Measurements from ENCODE around the gene ZNF550. TPM values are rescaled to one million over a fixed set of nuclear protein-coding genes. Genes with fewer than 3 reads are reported as not detected.
A peak's percentile ranks its signal among the peaks of the same experiment; 100 is the strongest.
"Not testable (repeated sequence)": the region's sequence is repeated elsewhere in the genome, so short reads cannot be mapped to it uniquely, and the experiment has no call there.

The ZNF550 gene
- polyA plus RNA-seq, 1 experiment = 8.2 TPM

GRCh38 chr19:57537953-57538547 is 21.6 kb downstream of the ZNF550 start:
- POLR2A ChIA-PET = no interaction called here
- H3K9me3 ChIP-seq (ENCODE audit: control insufficient read depth, insufficient read depth, low read length) = peaks cover 74% of the 10 kb centered on the region
- no peak overlapping the region for H3K4me3 ChIP-seq (ENCODE audit: low read depth, low read length)
- DNase-seq (ENCODE audit: low read depth, low spot score) = no peak
- no peak overlapping the region for H3K27ac ChIP-seq (ENCODE audit: low read depth, low read length)
- no peaks in the 10 kb centered on the region for H3K27me3 ChIP-seq (ENCODE audit: control insufficient read depth, insufficient read depth, low read length)
- TF ChIP-seq CTCF (IDR thresholded peaks at IDR 0.05; ENCODE audit: low read depth, low read length) = no peak
- CTCF ChIA-PET = no interaction called here

- POLR2A ChIA-PET = interaction anchor here (0.7 kb wide), 1 partner anchor 277 kb away, joined by 3 read pairs; no protein-coding TSS in a partner anchor
- no peak for TF ChIP-seq CTCF (IDR thresholded peaks at IDR 0.05; ENCODE audit: low read depth, low read length)
- peak within 1 kb of the TSS; percentile 66 for H3K27ac ChIP-seq (ENCODE audit: low read depth, low read length)
Observed at GRCh38 chr19:57527136-57527881, 32.4 kb downstream of the ZNF550 start, which contains the start of gene ZNF549. Gene ZNF549, plus strand, starts transcription at chr19:57527356. Its CDS starts 218 bp downstream, at chr19:57527574.

GRCh38 chr19:57518021-57518420 is 41.6 kb downstream of the ZNF550 start:
- POLR2A ChIA-PET; H3K4me3 ChIP-seq (ENCODE audit: low read depth, low read length); CTCF ChIA-PET; H3K27me3 ChIP-seq (ENCODE audit: control insufficient read depth, insufficient read depth, low read length); H3K27ac ChIP-seq (ENCODE audit: low read depth, low read length); DNase-seq (ENCODE audit: low read depth, low spot score): not testable (repeated sequence)
- H3K9me3 ChIP-seq (ENCODE audit: control insufficient read depth, insufficient read depth, low read length) = peaks cover 12% of the 10 kb centered on the region

More at GRCh38 chr19:57527136-57527881, 32.4 kb downstream of the ZNF550 start, which contains the start of gene ZNF549:
- Histone ChIP-seq H3K9me3 (ENCODE audit: control insufficient read depth, insufficient read depth, low read length) (peaks cover 6% of the 10 kb centered on the region), H3K27me3 (ENCODE audit: control insufficient read depth, insufficient read depth, low read length) (no peaks in the 10 kb centered on the region), H3K4me3 (ENCODE audit: low read depth, low read length) (peak within 1 kb of the TSS; percentile 94)
- DNase-seq (ENCODE audit: low read depth, low spot score) = peak; percentile 77
- CTCF ChIA-PET = no interaction called here

- no peak for DNase-seq (ENCODE audit: low read depth, low spot score)
- Histone ChIP-seq H3K27me3 (ENCODE audit: control insufficient read depth, insufficient read depth, low read length) (no peaks in the 10 kb centered on the region), H3K9me3 (ENCODE audit: control insufficient read depth, insufficient read depth, low read length) (peaks cover 25% of the 10 kb centered on the region), H3K27ac (ENCODE audit: low read depth, low read length) (no peak overlapping the region), H3K4me3 (ENCODE audit: low read depth, low read length) (no peak overlapping the region)
- ChIA-PET CTCF (no interaction called here), POLR2A (no interaction called here)
- TF ChIP-seq CTCF (IDR thresholded peaks at IDR 0.05; ENCODE audit: low read depth, low read length) = no peak
Observed at GRCh38 chr19:57515255-57515654, 44.4 kb downstream of the ZNF550 start.

GRCh38 chr19:57512845-57513244 is 46.8 kb downstream of the ZNF550 start:
- Histone ChIP-seq H3K27ac (ENCODE audit: low read depth, low read length) (no peak overlapping the region), H3K9me3 (ENCODE audit: control insufficient read depth, insufficient read depth, low read length) (peaks cover 34% of the 10 kb centered on the region), H3K4me3 (ENCODE audit: low read depth, low read length) (no peak overlapping the region), H3K27me3 (ENCODE audit: control insufficient read depth, insufficient read depth, low read length) (no peaks in the 10 kb centered on the region)
- no peak for DNase-seq (ENCODE audit: low read depth, low spot score)
- TF ChIP-seq CTCF (IDR thresholded peaks at IDR 0.05; ENCODE audit: low read depth, low read length) = no peak
- CTCF ChIA-PET = no interaction called here
- POLR2A ChIA-PET = no interaction called here

Data from AG04450 (cell line).